NB4 (cell line): ENCODE measurements around the gene C6orf15.

Source experiments
- POLR2A ChIP-seq: IDR thresholded peaks from 2 replicates; pipeline ENCODE4 v1.6.1; 2011; ENCODE audit warnings: mild to moderate bottlenecking; ENCODE audit not compliant: insufficient read length; ENCODE audit errors: extremely low read depth
- TF ChIP-seq, protein P1 (sequence below): IDR thresholded peaks from one replicate; pipeline ENCODE4 v1.5.1; 2012; ENCODE audit warnings: low read depth, low read length

DNA sequence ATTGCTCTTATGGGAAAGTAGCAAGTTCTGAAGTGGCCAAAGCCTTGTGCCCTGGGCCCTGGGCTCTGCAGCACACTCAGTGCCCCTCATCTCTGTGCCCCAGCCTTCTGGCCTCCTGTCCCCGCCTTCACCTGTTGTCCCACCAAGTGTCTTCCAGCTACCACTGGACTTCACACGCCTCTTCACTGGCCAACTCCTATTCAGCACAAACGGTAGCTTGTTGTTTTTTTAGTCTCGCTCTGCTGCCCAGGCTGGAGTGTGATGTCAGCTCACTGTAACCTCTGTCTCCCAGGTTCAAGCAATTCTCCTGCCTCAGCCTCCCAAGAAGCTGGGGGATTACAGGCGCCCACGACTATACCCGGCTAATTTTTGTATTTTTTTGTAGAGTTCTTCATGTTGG lies 40.4 kb upstream of the C6orf15 start:
- TF ChIP-seq, protein P1, sequence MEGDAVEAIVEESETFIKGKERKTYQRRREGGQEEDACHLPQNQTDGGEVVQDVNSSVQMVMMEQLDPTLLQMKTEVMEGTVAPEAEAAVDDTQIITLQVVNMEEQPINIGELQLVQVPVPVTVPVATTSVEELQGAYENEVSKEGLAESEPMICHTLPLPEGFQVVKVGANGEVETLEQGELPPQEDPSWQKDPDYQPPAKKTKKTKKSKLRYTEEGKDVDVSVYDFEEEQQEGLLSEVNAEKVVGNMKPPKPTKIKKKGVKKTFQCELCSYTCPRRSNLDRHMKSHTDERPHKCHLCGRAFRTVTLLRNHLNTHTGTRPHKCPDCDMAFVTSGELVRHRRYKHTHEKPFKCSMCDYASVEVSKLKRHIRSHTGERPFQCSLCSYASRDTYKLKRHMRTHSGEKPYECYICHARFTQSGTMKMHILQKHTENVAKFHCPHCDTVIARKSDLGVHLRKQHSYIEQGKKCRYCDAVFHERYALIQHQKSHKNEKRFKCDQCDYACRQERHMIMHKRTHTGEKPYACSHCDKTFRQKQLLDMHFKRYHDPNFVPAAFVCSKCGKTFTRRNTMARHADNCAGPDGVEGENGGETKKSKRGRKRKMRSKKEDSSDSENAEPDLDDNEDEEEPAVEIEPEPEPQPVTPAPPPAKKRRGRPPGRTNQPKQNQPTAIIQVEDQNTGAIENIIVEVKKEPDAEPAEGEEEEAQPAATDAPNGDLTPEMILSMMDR: no peak
- no peak for TF ChIP-seq POLR2A
